ENCODE results near the gene SLMAP. TPM values are rescaled to one million over a fixed set of nuclear protein-coding genes. Genes with fewer than 3 reads are reported as not detected.
A peak's percentile ranks its signal among the peaks of the same experiment; 100 is the strongest.

The SLMAP gene
- total RNA-seq, 6 donors from 2014 or later, result 53.4 to 104 (median 68.4) TPM

- ATAC-seq (ENCODE audit: low FRiP score in 2 of 2) (no peak), DNase-seq (peak in 1 of 2 donors; percentile 28)
- Histone ChIP-seq H3K9me3 (no peaks in the 10 kb centered on the region), H3K4me3 (no peak overlapping the region), H3K4me1 (peaks cover 14 to 28% (median 22%) of the 10 kb centered on the region in 4 donors), H3K27me3 (no peaks in the 10 kb centered on the region), H3K27ac (peak overlapping the region in 1 of 4 donors; percentile 44), H3K36me3 (no peaks in the 10 kb centered on the region)
- 75 to 86% methylated on average over 4 to 7 of the region's 7 CpGs for WGBS, 2 donors
- TF ChIP-seq, protein P1, sequence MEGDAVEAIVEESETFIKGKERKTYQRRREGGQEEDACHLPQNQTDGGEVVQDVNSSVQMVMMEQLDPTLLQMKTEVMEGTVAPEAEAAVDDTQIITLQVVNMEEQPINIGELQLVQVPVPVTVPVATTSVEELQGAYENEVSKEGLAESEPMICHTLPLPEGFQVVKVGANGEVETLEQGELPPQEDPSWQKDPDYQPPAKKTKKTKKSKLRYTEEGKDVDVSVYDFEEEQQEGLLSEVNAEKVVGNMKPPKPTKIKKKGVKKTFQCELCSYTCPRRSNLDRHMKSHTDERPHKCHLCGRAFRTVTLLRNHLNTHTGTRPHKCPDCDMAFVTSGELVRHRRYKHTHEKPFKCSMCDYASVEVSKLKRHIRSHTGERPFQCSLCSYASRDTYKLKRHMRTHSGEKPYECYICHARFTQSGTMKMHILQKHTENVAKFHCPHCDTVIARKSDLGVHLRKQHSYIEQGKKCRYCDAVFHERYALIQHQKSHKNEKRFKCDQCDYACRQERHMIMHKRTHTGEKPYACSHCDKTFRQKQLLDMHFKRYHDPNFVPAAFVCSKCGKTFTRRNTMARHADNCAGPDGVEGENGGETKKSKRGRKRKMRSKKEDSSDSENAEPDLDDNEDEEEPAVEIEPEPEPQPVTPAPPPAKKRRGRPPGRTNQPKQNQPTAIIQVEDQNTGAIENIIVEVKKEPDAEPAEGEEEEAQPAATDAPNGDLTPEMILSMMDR (IDR thresholded peaks at IDR 0.05), result no peak
- TF ChIP-seq EP300 (IDR thresholded peaks at IDR 0.05), result no peak
- no peak for TF ChIP-seq POLR2A (IDR thresholded peaks at IDR 0.05)
- TF ChIP-seq POLR2AphosphoS5 (IDR thresholded peaks at IDR 0.05), result no peak
These were observed 197.5 kb downstream of the SLMAP start for GRCh38 chr3:57953576-57953975.

- ATAC-seq (ENCODE audit: low FRiP score in 2 of 2) (no peak), DNase-seq (no peak)
- WGBS, 2 donors, result 64 to 67% methylated on average over 3 of the region's 3 CpGs
- H3K9me3 ChIP-seq, result no peaks in the 10 kb centered on the region
- no peak overlapping the region for H3K4me3 ChIP-seq
- TF ChIP-seq, protein P1 (IDR thresholded peaks at IDR 0.05), result no peak
- TF ChIP-seq EP300 (IDR thresholded peaks at IDR 0.05) (no peak), POLR2AphosphoS5 (IDR thresholded peaks at IDR 0.05) (no peak), POLR2A (IDR thresholded peaks at IDR 0.05) (no peak)
- H3K27ac ChIP-seq, result no peak overlapping the region
- H3K36me3 ChIP-seq, result no peaks in the 10 kb centered on the region
- H3K4me1 ChIP-seq, result peaks cover 15 to 42% (median 29%) of the 10 kb centered on the region in 4 donors
- no peaks in the 10 kb centered on the region for H3K27me3 ChIP-seq
These were observed 200.2 kb downstream of the SLMAP start for GRCh38 chr3:57956119-57956832.

- Histone ChIP-seq H3K27me3 (no peaks in the 10 kb centered on the region), H3K36me3 (no peaks in the 10 kb centered on the region), H3K9me3 (no peaks in the 10 kb centered on the region), H3K4me3 (no peak overlapping the region), H3K4me1 (peaks cover 9 to 37% (median 23%) of the 10 kb centered on the region in 4 donors), H3K27ac (no peak overlapping the region)
- TF ChIP-seq POLR2AphosphoS5 (IDR thresholded peaks at IDR 0.05) (no peak), EP300 (IDR thresholded peaks at IDR 0.05) (no peak), POLR2A (IDR thresholded peaks at IDR 0.05) (no peak)
- TF ChIP-seq, protein P1 (IDR thresholded peaks at IDR 0.05), result no peak
- no peak for ATAC-seq (ENCODE audit: low FRiP score in 2 of 2)
- 83 to 93% methylated on average over 2 of the region's 2 CpGs for WGBS, 2 donors
- DNase-seq, result no peak
These were observed 200.7 kb downstream of the SLMAP start for GRCh38 chr3:57956833-57957174.

GRCh38 chr3:57957824-57958223, 201.7 kb downstream of the SLMAP start:
- Histone ChIP-seq H3K4me3 (no peak overlapping the region), H3K27ac (no peak overlapping the region), H3K9me3 (no peaks in the 10 kb centered on the region), H3K27me3 (no peaks in the 10 kb centered on the region), H3K36me3 (no peaks in the 10 kb centered on the region), H3K4me1 (peaks cover 3 to 31% (median 18%) of the 10 kb centered on the region in 4 donors)
- ATAC-seq (ENCODE audit: low FRiP score in 2 of 2) (no peak), DNase-seq (no peak)
- WGBS, 2 donors, result 77 to 92% methylated on average over 1 of the region's 1 CpG
- TF ChIP-seq EP300 (IDR thresholded peaks at IDR 0.05) (no peak), POLR2A (IDR thresholded peaks at IDR 0.05) (no peak), POLR2AphosphoS5 (IDR thresholded peaks at IDR 0.05) (no peak)
- TF ChIP-seq, protein P1 (IDR thresholded peaks at IDR 0.05), result no peak

Data from upper lobe of left lung (tissue), 6 donors.